OCI-LY1 (cell line): ENCODE results near the gene SLC43A3.

Source experiments
- CTCF ChIP-seq: fragments of 200-600 bp; sonication (generic), shearing (Covaris generic); IDR thresholded peaks from 2 replicates; pipeline ENCODE4 v1.5.1; 2017; ENCODE audit warnings: mild to moderate bottlenecking, antibody characterized with exemption, low read length, moderate library complexity, mixed read lengths
- EZH2 ChIP-seq: fragments of 200-600 bp; sonication (generic), shearing (Covaris generic); IDR thresholded peaks from 2 replicates; pipeline ENCODE4 v1.8.0; 2017; ENCODE audit warnings: borderline replicate concordance, mixed run types, mild to moderate bottlenecking, antibody characterized with exemption, low read length, moderate library complexity, mixed read lengths

GRCh38 chr11:57391111-57391510 lies 35.8 kb downstream of the SLC43A3 start:
- TF ChIP-seq CTCF = no peak
- no peak for TF ChIP-seq EZH2
